DMS153 treated with DMSO at 0.1 percent for 48 hours (cell line): ENCODE results near the gene STUM.
"Not testable (repeated sequence)": the region's sequence is repeated elsewhere in the genome, so short reads cannot be mapped to it uniquely, and the experiment has no call there.

ENCODE experiments used
- DNase-seq: peaks from one replicate; lab custom pipeline; 2025; ENCODE audit not compliant: unreplicated experiment; lab: John Stamatoyannopoulos, UW

STUM gene

DNA sequence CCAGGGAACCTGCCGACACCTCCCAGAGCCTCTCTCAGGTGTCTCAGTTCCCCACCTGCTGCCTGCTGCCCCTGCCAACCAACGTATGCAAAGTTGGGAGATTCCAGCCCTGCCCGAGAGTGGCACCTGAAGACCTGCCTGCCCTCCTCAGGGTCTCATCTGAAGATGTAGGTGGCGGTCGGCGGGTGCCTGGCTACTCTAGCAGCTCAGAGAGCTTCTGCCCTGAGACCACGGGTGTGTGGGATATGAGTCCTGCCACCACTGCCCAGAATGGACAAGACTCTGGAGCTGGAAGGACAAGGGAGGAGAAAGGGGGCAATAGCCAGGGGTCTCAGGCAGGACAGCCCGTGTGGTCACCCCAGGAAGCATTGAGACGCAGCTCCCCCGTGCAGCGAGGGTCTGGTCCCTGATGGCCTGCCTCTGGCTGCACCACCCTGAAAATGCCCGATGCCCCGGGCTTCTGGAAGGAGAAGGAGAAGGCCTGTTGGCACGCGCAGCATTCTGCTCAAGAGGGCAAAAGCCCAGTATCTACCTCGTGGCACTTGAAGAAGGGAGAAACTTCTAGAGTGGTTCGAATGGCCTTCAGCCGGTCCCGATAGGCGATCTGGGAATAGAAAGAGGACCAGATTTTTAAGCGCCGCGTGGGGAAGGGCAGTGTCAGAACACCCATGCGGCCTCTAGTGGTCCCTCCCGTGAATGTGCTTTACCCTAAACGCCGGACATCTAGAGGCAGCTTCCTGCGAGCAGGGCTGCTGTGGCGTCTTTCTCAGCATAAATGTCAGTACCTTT lies 88.8 kb downstream of the STUM start:
- no peak for DNase-seq

DNA sequence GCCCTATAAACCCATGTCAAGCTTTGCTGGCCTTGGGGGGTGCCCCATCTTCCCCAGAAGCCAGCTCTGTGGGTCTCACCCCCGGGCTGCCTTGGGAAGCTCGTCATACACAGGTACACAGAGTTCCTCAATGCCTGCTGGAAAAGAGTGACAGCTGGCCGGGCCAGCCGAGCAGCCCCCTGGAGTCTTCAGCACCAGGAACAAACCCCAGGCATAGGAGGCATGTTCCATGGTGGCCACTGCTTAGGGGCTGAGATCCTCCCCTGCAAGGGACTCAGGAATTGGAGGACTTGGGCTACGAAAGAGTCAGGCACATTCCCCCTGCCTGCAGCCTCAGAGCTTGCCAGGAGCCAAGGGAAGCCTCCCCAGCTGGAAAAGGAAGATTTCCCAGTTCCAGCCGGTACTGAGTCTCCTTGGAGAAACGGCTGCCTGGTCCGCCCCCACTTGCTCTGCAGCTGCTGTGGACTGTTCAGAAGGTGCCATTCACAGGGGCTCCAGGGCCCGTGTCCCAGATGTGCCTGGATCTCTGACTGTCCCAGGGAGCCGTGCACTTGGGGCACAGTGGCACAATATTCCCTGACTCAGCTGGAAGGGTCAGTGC lies 89.5 kb downstream of the STUM start:
- DNase-seq = no peak

DNA sequence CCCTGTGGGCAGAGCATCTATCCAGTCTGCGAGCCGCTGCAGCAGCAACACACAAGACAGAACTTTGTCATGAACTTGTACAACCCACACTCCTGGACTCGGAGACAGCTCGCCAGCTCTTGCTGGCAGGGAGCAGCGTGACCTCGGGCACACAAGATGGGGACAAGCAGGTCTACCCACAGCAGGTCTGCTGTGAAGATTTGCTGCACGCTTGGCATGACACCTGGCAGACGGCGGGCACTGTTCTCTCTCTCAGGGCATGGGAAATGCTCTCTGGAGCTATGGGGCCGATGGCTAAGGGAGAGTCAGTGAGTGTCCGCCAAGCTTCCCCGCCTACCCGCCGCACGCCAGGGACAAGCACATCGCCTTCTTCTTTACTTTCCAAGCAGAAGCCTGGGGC lies 90.0 kb downstream of the STUM start:
- no peak for DNase-seq

DNA sequence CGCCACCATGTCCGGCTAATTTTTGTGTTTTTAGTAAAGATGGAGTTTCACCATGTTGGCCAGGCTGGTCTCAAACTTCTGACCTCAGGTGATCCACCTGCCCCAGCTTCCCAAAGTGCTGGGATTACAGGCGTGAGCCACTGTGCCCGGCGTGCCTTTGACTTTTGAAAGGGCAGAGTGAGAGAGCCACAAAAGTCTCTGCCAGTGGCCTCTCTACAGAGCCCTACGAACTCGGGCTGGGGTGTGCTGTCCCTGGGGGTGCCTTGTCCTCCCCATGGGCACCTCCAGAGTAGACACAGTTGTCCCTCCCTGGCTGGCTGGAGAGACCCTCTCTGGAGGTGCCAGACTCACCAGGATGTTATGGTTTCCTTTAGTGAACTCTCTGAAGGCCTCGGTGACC lies 90.6 kb downstream of the STUM start:
- DNase-seq = not testable (repeated sequence)

DNA sequence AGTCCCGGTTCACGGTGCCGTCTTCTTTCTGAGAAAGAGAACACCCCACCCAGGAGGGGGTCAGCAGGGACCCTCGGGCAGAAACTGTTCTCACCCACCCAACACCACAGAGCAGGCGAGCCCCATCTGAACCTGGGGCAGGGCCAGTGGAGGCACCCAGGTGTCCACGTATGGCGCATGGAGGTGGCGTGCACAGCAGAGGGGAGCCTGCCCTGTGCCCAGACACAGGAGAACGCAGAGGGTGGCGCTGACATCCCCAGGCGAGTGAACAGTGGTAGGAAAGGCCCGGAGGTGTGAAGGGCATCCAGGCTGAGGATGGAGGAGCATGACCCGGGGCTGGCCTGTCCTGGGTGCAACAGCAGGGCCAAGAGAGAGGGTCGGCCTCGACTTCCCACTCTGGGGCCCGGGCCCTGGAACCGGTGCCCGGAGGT lies 91.1 kb downstream of the STUM start:
- no peak for DNase-seq

DNA sequence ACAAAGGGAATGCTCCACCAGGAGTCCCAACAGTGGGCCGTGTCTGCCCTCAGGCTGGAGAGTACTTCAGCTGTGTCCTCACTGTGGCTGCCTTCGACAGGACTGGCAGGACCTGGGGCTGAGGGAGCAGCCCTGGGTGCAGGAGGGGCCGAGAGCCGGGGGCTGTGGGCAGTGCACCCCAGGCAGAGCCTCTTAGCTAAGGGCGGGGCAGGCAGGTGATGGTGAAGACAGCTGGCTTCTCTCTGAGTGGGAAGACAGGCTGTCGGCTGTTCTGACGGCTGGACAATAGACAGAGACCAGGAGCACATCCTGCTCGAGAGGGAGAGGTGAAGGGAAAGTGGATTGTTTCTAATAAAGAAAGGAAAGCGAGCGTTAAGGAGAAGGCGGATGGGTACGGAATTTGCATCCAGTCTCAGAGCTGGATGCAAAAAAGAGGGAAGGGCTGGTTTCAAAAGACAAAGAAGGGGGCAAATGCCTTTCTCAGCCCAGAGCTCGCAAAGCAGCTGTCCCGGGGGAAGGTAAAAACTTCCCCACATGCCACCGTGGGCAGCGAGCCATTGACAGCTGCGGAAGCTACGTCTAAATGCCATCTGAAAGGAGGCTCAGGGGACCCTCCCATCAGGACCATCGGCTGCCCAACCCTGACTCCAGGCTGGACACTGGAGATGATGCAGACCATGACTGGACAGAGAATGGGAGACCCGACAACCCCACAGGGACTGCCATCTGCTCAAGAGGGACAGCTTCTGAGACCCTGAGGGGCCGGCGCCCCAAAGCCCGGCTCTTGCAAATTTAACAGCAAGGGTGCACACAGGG lies 92.0 kb downstream of the STUM start:
- DNase-seq = no peak

DNA sequence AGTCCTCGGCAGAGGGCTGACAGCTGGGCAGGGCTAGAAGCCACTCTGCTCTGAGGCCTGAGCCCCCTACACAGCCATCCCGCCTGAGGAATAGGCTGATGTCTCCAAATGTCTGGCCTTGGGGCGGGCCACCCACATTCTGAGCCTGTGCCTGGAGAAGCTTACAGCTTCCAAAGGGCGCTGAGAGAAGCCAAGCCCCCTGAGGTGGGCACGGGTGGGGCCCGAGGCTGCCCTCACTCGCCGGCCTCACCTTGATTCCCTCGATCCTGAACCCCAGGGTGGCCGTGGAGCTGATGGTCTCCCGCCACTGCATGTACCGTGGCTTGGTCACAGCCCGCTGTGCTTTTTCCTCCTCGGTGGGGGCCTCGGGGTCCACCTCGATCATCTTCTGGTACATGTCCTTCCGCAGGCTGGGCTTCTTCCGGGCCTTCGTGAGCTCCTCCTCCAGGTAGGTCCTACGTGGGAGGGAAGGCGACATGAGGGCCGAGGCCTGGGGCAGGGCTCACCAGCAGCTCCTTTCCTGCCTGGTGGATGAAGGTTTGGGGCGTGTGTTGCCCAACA lies 93.2 kb downstream of the STUM start:
- DNase-seq = no peak

DNA sequence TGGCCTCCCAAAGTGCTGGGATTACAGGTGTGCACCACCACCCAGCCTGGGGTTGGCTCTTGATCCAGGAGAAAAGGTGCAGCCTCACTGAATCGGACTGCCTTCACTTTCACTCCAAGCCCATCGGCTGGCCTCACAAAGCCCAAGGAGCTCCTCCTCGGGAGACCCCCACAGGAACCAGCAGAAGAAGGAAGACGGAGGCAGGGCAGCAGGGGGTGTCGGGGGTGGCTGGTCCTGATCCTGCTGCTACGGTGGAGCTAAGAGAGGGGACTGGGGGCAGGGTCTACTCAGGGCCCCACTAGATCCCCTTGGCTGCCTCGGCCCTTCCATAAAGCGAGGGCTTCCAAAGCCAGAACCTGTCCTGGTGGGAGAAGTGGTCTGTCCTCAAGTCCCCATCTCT lies 93.9 kb downstream of the STUM start:
- no peak for DNase-seq

DNA sequence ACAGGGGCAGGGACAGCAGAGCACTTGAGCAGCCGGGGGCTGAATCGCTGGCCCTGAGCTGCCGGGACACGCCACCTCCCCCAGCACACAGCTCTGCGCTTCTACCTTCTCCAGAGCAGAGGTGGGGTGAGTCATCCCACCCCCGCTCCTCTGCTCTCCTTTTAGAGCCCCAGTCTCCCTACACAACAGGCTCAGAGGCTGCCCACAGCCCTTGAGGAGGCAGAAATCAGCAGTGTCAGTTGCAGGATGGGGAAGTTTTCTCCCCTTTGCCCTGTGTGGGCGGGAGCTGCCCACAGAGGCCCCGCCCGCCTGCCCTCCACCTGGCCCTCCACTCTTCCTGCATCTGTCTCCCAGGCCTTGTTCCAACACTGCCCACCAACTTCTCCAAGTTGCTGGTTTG lies 94.6 kb downstream of the STUM start:
- DNase-seq = no peak

DNA sequence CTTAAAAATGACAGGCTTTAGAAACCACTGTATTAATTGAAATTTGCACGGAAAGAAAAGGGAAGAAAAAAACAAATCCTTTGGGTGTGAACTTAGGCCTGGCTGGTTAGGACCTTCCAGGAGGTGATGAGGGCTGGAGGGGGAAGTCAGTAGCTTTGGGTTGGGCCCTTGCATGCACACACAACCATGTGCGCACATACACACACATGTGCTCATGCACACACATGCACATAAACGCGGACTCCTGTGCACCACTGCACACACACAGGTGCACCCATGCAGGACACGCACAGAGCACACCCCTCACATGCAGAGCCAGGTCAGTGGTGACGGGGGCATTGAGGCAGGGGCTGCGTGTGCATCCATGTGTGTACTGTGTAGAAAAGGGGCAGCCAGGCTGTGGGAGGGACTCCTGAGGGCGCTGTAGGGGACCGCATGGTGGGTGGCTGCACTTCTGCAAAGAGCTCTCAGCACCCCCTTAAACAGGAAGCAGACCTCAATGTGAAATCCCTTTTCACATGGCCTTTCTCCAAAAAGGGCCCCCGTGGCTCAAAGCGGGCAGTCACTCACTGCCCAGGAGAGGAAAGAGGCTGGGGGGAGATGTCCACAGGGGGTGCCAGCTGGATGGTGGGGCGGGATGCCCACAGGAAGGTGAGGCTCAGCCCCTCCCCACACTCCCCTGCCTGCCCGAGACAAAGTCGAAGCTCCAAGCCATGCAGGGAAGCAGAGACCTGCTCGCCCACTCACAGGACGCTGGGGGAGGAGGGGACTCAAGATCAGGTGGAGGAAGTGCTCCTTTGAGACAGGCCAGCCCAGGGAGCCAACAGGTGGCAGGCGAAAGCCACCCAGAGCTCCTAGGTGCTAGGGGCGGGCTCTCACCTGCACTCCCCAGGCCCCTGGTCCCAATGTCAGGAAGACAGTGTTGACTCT lies 95.3 kb downstream of the STUM start:
- no peak for DNase-seq

DNA sequence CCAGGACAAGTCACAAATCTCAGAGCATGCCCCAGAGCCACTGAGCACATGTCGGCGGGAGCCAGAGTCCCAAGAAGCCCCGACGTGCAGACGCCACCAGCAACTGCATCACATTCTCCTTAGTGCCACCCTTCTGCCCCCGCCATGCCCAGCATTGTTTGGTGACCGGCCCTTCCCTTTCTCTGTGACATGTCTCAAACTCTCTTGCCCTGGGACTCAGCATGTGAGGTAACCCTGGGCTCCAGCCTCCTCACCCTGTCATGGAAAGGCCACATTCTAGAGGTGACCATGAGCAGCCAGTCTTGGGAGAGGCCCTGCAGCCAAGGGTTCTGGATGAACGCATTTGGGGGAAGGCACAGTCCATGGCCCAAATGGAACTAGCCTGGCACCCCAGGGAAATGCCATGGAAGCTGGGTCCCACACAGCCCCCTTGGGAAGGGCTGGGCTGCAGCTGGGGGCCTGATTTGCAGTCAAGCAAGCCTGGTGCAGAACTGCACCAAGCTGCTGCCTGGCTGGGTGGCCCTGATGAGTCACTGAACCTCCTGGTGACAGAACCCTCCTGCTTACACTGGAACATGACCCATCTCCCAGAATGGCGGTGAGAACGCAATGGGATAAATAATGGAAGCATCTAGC lies 96.1 kb downstream of the STUM start:
- DNase-seq = no peak

DNA sequence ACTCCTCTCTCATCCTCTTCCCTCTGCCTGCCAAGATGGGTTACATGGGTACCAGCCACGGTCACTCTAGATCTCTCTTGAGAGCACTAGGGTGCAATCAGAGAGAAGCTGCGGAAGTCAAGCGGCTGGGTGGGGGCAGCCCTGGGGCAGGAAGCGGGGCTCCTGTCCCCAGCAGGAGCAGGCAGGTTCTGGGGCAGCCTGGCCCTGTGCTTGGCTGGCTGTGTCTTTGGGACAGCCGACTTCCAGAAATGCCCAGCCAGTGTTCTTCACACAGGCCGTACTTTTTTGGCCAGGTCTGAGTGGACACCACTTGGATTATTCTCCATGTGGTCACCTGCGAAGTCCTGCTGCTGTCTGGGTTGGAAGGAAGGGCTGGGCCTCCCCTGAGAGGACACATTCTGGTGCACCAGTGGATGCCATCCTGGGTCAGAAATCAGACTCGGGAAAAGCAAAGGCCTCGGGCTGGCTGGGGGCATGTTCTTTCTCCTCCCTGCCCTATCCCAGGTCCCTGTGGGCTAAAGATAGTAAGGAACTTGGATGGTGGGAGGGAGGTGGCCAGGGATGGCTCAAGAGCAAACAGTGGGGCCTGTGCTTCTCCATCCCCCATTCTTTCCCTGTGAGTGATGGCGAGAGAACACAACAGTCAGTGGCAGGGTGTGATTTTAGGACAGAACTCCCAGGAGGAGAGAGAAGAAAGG lies 96.9 kb downstream of the STUM start:
- DNase-seq = no peak

DNA sequence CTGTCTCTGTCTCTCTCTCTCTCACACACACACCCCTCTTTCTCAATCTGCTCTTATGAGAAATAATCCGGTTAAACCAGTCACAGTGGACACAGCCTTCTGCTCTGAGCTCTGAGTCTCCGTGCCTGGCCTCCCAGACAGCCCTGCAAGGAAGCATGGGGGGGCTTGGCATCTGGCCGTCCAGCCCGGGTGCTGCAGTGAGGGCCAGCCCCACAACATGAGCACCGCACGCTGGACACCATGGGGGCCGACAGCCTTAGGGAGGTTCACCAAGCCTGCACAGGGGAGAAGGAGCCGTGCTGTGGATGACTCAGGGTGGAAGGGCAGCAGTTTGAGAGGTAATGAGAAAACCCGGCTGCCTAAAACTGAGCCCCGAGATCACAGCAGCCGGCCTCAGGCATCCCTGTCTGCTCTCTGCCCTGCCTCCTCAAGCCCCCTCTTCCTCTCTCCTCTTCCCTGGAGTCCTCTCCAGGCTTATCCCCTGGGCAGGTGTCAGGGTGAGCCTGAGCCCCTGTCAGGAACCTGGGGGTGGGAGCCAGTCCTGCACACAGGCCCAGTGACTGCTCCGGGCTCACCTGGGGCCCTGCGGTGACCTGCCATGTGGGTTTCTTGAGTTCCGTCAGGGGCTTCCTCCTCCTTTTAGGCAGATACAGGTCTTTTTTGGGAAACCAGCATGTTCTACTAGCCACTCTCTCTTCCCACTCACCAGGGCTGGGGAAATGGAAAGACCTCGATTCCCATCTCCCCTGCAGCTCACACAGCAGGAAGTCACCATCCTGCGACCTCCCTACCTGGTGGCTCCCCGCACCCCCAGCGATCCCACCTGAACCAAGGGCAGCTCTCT lies 97.7 kb downstream of the STUM start:
- no peak for DNase-seq

DNA sequence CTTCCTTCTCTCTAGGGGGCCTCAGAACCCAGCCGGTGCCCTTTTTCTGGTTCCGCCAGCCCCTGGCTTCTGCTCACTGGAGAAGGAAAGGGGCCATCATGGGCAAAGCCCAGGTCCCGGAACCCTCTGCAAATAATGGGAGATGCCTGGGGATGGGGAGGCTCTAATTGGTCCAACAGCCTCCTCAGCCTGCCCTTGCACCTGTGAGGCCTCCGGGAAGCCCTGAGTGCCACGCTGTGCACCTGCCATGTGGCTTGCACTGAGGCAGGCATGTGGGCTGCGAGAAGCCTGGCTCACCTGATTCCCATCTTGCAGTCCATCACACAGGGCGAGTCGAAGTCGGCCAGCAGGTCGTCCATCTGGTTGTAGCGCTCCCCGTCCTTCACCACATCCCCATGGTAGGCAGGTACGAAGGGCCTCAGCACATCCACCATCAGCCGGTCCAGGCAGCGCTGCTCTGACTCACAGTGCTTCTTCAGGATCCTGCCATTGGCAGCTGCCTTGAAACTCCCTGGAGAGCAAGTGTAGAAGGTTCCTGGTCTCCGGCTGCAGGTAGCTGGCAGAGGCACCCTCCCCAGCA lies 98.4 kb downstream of the STUM start:
- DNase-seq = no peak

DNA sequence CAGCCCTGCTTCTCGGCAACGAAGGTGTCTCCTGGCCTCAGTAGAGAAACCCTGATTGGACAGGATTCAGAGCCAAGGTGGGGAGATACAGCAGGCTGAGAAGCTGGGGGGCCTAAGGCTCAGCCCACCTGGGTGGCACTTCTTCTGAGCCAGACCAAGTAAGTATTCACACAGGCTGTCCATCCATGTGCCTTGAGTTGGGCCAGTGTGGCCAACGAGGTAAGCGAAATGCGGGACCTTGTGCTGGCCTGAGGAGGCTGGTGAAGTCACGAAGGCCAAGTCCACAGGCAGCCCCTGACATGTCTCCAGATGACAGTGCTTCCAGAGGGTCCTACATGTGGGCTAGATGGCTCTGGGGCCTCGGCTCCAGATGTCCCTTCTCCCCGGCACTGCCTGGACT lies 99.2 kb downstream of the STUM start:
- no peak for DNase-seq

DNA sequence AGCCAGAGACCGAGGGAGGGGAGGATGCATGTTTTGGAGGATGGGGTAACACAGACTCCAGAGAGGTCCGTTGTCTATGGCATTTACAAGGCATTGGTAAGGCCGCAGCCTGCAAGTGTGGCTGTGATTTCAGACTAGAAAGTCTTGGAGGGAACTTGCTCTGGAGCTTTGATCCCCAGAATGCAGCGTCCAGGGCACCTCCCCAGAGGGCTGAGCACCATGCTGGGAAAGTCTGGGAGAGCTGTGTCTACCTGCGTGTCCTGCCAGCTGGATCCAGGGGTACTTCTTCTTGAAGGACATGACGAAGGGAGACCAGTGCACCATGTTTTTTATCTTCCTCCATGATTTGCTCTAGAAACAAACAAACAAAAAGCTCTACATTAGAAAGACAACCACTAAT lies 99.9 kb downstream of the STUM start:
- no peak for DNase-seq

DNA sequence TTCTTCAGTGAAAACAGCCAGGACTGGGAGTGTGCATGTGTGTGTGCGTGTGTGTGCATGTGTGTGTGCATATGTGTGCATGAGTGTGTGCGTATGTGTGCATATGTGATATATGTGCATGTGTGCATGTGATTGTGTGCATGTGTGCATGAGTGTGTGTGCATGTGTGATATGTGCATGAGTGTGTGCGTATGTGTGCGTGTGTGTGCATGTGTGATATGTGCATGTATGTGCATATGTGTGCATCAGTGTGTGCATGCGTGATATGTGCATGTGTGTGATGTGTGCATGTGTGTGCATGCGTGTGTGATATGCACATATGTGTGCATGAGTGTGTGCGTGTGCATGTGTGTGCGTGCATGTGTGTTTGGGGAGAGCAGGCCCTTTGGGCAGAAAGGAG lies 100.7 kb downstream of the STUM start:
- DNase-seq = no peak

DNA sequence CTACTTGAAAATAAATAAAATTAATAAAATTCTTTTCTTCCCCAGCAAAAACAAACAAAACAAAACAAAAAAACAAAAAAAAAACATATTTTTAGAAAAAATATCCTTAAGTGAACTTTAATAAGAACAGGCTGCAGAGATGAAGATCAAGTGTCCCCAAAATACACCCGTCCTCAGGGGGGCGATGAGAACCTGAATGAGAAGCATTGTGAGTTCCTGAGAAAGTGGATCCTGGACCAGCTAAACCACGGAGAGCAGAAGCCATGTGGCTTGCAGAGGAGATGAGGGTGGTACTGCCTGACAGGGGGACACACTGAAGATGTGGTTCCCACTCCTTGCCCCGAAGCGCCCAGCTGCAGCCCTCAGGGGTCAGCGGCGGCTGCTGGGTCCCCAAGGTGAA lies 101.2 kb downstream of the STUM start:
- no peak for DNase-seq
